Right lobe of liver (tissue), 4 donors: ENCODE data around the gene NAV1.

Source experiments
- POLR2A ChIP-seq: fragments of 450-650 bp; IDR thresholded peaks from one replicate; pipeline ENCODE4 v1.6.1; 2017; ENCODE audit warnings: antibody characterized with exemption, mild to moderate bottlenecking
- TF ChIP-seq, protein P1 (sequence below), 4 donors: fragments of 200-600 bp in 3 of 4; fragments of 450-650 bp in 1 of 4; IDR thresholded peaks; one replicate each; pipeline versions ENCODE4 v1.5.1 to v1.8.0; 2016 to 2022; ENCODE audit warnings: antibody characterized with exemption in 4 of 4, mild to moderate bottlenecking in 2 of 4
- donor health status: DM: no; HTN: no; CAD: no.
- donor health status: DM: no; HTN: no; CAD: no.
- donor health status: DM: no; HTN: yes; CAD: no.

DNA sequence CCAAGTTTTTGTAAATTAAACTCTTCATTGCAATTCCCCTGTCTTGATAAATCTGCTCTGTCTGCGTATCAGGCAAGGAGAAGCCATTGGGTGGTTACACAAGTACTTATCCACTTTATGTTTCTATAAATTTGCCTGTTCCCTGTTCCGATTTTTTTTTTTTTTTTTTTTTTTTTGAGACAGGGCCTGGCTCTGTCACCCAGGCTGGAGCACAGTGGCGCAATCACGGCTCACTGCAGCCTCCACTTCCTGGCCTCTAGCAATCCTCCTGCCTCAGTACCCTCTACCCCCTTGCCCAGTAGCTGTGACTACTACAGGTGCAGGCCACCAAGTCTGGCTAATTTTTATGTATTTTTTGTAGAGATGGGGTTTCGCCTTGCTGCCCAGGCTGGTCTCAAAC, 20.9 kb upstream of the NAV1 start:
- TF ChIP-seq POLR2A = no peak
- TF ChIP-seq, protein P1, sequence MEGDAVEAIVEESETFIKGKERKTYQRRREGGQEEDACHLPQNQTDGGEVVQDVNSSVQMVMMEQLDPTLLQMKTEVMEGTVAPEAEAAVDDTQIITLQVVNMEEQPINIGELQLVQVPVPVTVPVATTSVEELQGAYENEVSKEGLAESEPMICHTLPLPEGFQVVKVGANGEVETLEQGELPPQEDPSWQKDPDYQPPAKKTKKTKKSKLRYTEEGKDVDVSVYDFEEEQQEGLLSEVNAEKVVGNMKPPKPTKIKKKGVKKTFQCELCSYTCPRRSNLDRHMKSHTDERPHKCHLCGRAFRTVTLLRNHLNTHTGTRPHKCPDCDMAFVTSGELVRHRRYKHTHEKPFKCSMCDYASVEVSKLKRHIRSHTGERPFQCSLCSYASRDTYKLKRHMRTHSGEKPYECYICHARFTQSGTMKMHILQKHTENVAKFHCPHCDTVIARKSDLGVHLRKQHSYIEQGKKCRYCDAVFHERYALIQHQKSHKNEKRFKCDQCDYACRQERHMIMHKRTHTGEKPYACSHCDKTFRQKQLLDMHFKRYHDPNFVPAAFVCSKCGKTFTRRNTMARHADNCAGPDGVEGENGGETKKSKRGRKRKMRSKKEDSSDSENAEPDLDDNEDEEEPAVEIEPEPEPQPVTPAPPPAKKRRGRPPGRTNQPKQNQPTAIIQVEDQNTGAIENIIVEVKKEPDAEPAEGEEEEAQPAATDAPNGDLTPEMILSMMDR (IDR thresholded peaks at IDR 0.05) = no peak
